Measurements from ENCODE around the gene SASS6. TPM values are rescaled to one million over a fixed set of nuclear protein-coding genes. Genes with fewer than 3 reads are reported as not detected.

SASS6 gene
- total RNA-seq, 3 donors from 2014 or later = 2.7 to 7.2 (median 3.6) TPM

GRCh38 chr1:100090471-100090870 lies 42.3 kb downstream of the SASS6 start:
- TF ChIP-seq POLR2AphosphoS5 (IDR thresholded peaks at IDR 0.05) (no peak), POLR2A (IDR thresholded peaks at IDR 0.05) (no peak)
- TF ChIP-seq, protein P1, sequence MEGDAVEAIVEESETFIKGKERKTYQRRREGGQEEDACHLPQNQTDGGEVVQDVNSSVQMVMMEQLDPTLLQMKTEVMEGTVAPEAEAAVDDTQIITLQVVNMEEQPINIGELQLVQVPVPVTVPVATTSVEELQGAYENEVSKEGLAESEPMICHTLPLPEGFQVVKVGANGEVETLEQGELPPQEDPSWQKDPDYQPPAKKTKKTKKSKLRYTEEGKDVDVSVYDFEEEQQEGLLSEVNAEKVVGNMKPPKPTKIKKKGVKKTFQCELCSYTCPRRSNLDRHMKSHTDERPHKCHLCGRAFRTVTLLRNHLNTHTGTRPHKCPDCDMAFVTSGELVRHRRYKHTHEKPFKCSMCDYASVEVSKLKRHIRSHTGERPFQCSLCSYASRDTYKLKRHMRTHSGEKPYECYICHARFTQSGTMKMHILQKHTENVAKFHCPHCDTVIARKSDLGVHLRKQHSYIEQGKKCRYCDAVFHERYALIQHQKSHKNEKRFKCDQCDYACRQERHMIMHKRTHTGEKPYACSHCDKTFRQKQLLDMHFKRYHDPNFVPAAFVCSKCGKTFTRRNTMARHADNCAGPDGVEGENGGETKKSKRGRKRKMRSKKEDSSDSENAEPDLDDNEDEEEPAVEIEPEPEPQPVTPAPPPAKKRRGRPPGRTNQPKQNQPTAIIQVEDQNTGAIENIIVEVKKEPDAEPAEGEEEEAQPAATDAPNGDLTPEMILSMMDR (IDR thresholded peaks at IDR 0.05) = no peak
- no peaks in the 10 kb centered on the region for H3K9me3 ChIP-seq

GRCh38 chr1:100089082-100089481 lies 43.6 kb downstream of the SASS6 start:
- H3K27me3 ChIP-seq = no peaks in the 10 kb centered on the region
- H3K27ac ChIP-seq = no peak overlapping the region
- no peak for TF ChIP-seq POLR2AphosphoS5 (IDR thresholded peaks at IDR 0.05)
- TF ChIP-seq POLR2A (IDR thresholded peaks at IDR 0.05) = no peak
- TF ChIP-seq, protein P1 (IDR thresholded peaks at IDR 0.05) = no peak
- H3K36me3 ChIP-seq = no peaks in the 10 kb centered on the region
- no peak for DNase-seq (ENCODE audit: low spot score in 2 of 2)
- intact Hi-C loops (cut with DNase I; ENCODE audit: low total_unique reads) = no loop called here
- H3K4me3 ChIP-seq = no peak overlapping the region
- no peaks in the 10 kb centered on the region for H3K9me3 ChIP-seq
- H3K4me1 ChIP-seq = no peaks in the 10 kb centered on the region

More at GRCh38 chr1:100090471-100090870, 42.3 kb downstream of the SASS6 start:
- Histone ChIP-seq H3K27ac (no peak overlapping the region), H3K27me3 (no peaks in the 10 kb centered on the region), H3K4me1 (no peaks in the 10 kb centered on the region), H3K36me3 (no peaks in the 10 kb centered on the region), H3K4me3 (no peak overlapping the region)
- DNase-seq (ENCODE audit: low spot score in 2 of 2) = no peak
- intact Hi-C loops (cut with DNase I; ENCODE audit: low total_unique reads) = no loop called here

DNA sequence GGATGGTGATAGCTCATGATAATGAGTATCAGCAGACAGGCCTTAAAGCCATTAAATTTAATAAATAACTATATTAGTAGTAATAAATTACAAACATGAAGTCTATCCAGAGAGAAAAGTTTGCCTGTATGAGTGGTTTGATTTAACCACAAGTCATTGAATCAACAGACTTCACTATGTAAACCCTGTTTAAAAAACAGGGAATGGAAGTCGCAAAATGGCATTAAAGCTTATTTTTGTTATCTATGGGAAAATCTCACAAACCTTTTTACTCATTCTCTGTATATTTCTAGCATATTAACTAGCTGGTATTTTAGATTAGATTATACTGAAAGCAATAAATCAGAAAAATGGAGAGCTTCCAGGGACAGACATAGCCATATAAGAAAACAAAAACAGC lies 45.3 kb downstream of the SASS6 start:
- intact Hi-C loops (cut with DNase I; ENCODE audit: low total_unique reads) = no loop called here
- Histone ChIP-seq H3K27me3 (no peaks in the 10 kb centered on the region), H3K9me3 (no peaks in the 10 kb centered on the region), H3K4me1 (no peaks in the 10 kb centered on the region), H3K4me3 (no peak overlapping the region), H3K27ac (no peak overlapping the region), H3K36me3 (no peaks in the 10 kb centered on the region)
- DNase-seq (ENCODE audit: low spot score in 2 of 2) = no peak
- TF ChIP-seq POLR2AphosphoS5 (IDR thresholded peaks at IDR 0.05) (no peak), POLR2A (IDR thresholded peaks at IDR 0.05) (no peak)
- TF ChIP-seq, protein P1 (IDR thresholded peaks at IDR 0.05) = no peak

DNA sequence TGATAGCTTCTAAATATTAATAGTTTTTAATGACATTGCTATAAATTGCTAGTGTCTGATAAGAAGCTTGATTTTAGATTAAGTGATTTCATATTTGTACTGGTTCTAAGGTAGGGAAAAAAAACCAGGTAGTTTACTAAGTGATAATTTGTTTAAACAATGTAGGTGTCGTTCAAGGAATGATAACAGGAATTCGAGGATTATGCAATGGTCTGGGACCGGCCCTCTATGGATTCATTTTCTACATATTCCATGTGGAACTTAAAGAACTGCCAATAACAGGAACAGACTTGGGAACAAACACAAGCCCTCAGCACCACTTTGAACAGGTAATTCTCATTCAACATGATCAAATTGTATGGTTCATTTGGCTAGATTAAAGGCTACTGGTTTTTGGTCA lies 52.4 kb downstream of the SASS6 start:
- Histone ChIP-seq H3K36me3 (no peaks in the 10 kb centered on the region), H3K27ac (no peak overlapping the region)

DNA sequence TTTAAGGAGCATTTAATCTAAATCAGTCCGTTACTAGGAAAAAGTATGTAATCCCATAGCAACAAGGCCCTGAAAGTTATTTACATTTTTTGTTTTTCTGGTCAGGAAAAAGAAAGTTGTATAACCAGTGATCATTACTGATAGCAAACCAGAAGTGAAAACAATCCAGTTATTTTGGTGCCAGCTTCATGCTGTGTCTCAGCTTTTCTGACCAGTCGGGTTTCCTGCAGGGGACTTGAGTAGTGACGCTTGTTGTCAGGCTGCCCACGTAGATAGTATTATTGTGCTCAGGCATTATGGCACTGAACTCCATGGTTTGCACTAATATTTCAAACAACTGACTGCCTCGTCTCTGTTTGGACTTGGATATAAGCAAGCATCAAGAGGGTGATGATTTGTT lies 55.2 kb downstream of the SASS6 start:
- Histone ChIP-seq H3K9me3 (no peaks in the 10 kb centered on the region), H3K4me3 (no peak overlapping the region), H3K27me3 (no peaks in the 10 kb centered on the region), H3K36me3 (no peaks in the 10 kb centered on the region), H3K27ac (no peak overlapping the region), H3K4me1 (no peaks in the 10 kb centered on the region)
- intact Hi-C loops (cut with DNase I; ENCODE audit: low total_unique reads) = no loop called here
- no peak for DNase-seq (ENCODE audit: low spot score in 2 of 2)
- TF ChIP-seq POLR2A (IDR thresholded peaks at IDR 0.05) (no peak), POLR2AphosphoS5 (IDR thresholded peaks at IDR 0.05) (no peak)
- TF ChIP-seq, protein P1 (IDR thresholded peaks at IDR 0.05) = no peak

More for the DNA sequence above, 52.4 kb downstream of the SASS6 start:
- H3K9me3 ChIP-seq = no peaks in the 10 kb centered on the region
- H3K27me3 ChIP-seq = no peaks in the 10 kb centered on the region
- no peak overlapping the region for H3K4me3 ChIP-seq
- H3K4me1 ChIP-seq = no peaks in the 10 kb centered on the region
- no peak for DNase-seq (ENCODE audit: low spot score in 2 of 2)
- intact Hi-C loops (cut with DNase I; ENCODE audit: low total_unique reads) = no loop called here
- TF ChIP-seq, protein P1 (IDR thresholded peaks at IDR 0.05) = no peak
- TF ChIP-seq POLR2A (IDR thresholded peaks at IDR 0.05) (no peak), POLR2AphosphoS5 (IDR thresholded peaks at IDR 0.05) (no peak)

Measured in breast epithelium (tissue), 4 donors.